OCI-LY7 (cell line): ENCODE data around the gene MAP2K7.

Experiments used
- EZH2phosphoT487 ChIP-seq: fragments of 200-600 bp; sonication (generic); IDR thresholded peaks from 2 replicates; pipeline ENCODE4 v1.6.1; 2018; ENCODE audit warnings: low read depth, borderline replicate concordance, mild to moderate bottlenecking, mixed run types, antibody characterized with exemption, low read length, moderate library complexity, mixed read lengths
- TF ChIP-seq, protein P1 (sequence below): fragments of 200-600 bp; sonication (generic); conservative IDR thresholded peaks from 2 replicates; pipeline ENCODE4 v1.5.1; 2014; ENCODE audit warnings: mild to moderate bottlenecking, antibody characterized with exemption, low read length, moderate library complexity, mixed read lengths

- TF ChIP-seq, protein P1, sequence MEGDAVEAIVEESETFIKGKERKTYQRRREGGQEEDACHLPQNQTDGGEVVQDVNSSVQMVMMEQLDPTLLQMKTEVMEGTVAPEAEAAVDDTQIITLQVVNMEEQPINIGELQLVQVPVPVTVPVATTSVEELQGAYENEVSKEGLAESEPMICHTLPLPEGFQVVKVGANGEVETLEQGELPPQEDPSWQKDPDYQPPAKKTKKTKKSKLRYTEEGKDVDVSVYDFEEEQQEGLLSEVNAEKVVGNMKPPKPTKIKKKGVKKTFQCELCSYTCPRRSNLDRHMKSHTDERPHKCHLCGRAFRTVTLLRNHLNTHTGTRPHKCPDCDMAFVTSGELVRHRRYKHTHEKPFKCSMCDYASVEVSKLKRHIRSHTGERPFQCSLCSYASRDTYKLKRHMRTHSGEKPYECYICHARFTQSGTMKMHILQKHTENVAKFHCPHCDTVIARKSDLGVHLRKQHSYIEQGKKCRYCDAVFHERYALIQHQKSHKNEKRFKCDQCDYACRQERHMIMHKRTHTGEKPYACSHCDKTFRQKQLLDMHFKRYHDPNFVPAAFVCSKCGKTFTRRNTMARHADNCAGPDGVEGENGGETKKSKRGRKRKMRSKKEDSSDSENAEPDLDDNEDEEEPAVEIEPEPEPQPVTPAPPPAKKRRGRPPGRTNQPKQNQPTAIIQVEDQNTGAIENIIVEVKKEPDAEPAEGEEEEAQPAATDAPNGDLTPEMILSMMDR, result no peak
- TF ChIP-seq EZH2phosphoT487, result no peak
These were observed 3.4 kb downstream of the MAP2K7 start for GRCh38 chr19:7907122-7907521.
